Activated CD8-positive, alpha-beta memory T cell treated with anti-CD3 and anti-CD28 coated beads, Interleukin-2, amount 50 U/mL, for 24 hours (primary cell): ENCODE results near the gene MMP19.
"Not testable (repeated sequence)": the region's sequence is repeated elsewhere in the genome, so short reads cannot be mapped to it uniquely, and the experiment has no call there.

Experiments
- DNase-seq: peaks from one replicate; pipeline ENCODE4 v3.0.0-alpha.2; 2020; ENCODE audit errors: extremely low read depth

MMP19 gene

GRCh38 chr12:55844961-55845360 lies 2.2 kb upstream of the MMP19 start:
- no peak for DNase-seq

- DNase-seq: no peak
Observed at GRCh38 chr12:55843431-55843830, 695 bp upstream of the MMP19 start.

GRCh38 chr12:55840581-55841351 lies 2.0 kb downstream of the MMP19 start:
- no peak for DNase-seq

- DNase-seq: no peak
Observed at GRCh38 chr12:55839345-55840140, 3.2 kb downstream of the MMP19 start.

- DNase-seq: no peak
Observed at GRCh38 chr12:55838361-55838760, 4.4 kb downstream of the MMP19 start.

GRCh38 chr12:55834400-55834799 lies 8.3 kb downstream of the MMP19 start:
- DNase-seq: not testable (repeated sequence)

- no peak for DNase-seq
Observed at GRCh38 chr12:55833056-55833455, 9.7 kb downstream of the MMP19 start.

GRCh38 chr12:55831447-55831815 lies 11.3 kb downstream of the MMP19 start:
- DNase-seq: no peak

GRCh38 chr12:55830601-55831446 lies 11.9 kb downstream of the MMP19 start:
- DNase-seq: no peak

GRCh38 chr12:55829967-55830600 lies 12.7 kb downstream of the MMP19 start:
- DNase-seq: no peak

- DNase-seq: no peak
Observed at GRCh38 chr12:55828357-55828756, 14.4 kb downstream of the MMP19 start.

- no peak for DNase-seq
Observed at GRCh38 chr12:55827806-55828205, 14.9 kb downstream of the MMP19 start.

GRCh38 chr12:55824726-55825125 lies 18.0 kb downstream of the MMP19 start:
- DNase-seq: no peak

- DNase-seq: no peak
Observed at GRCh38 chr12:55823419-55823818, 19.3 kb downstream of the MMP19 start.

GRCh38 chr12:55822228-55822627 lies 20.5 kb downstream of the MMP19 start:
- no peak for DNase-seq

GRCh38 chr12:55820679-55821078 lies 22.1 kb downstream of the MMP19 start:
- no peak for DNase-seq

GRCh38 chr12:55818886-55819285 lies 23.9 kb downstream of the MMP19 start:
- DNase-seq: no peak

GRCh38 chr12:55818140-55818728 lies 24.5 kb downstream of the MMP19 start:
- DNase-seq: no peak

- peak; percentile 95 for DNase-seq
Observed at GRCh38 chr12:55817345-55818139, 25.2 kb downstream of the MMP19 start, which contains the start of the genes ORMDL2 and SARNP. Gene ORMDL2, plus strand, starts transcription at chr12:55818041. Its CDS starts 959 bp downstream, at chr12:55819000. Gene SARNP, minus strand, starts transcription at chr12:55817724. Its CDS starts 23 bp downstream, at chr12:55817701.

GRCh38 chr12:55816881-55817344 lies 25.8 kb downstream of the MMP19 start:
- no peak for DNase-seq
